ENCODE data around the gene ELAPOR2.

The ELAPOR2 gene

DNA sequence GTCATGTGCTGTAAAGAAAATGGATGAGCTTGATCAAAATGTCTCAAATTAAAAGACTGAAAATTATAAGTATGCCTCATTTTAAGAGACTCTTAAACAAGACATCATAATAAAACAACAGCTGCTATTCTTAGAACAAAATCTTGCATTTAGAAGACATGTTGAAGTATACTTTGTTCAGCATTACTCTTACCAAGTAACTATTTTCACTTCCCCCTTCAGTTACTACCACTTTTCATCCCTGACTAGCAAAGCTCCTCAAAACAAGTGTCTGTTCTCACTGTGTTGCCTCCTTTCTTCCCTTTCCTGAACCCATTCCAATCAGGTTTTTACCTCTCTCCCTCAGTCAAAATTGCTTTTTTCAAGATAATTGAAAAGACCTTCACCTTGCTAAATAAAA is 31.6 kb downstream of the ELAPOR2 start:
- Histone ChIP-seq H2BK120ac (ENCODE audit: insufficient read depth, low read length, poor library complexity) (no peak overlapping the region), H4K91ac (ENCODE audit: low read depth, low read length) (no peak overlapping the region), H3K18ac (ENCODE audit: low read length) (no peak overlapping the region), H2BK5ac (ENCODE audit: low read depth, low read length, poor library complexity) (no peak overlapping the region), H3K27ac (ENCODE audit: low read depth, low read length) (no peak overlapping the region), H3K9me3 (ENCODE audit: insufficient read depth, low read depth, low read length) (no peaks in the 10 kb centered on the region), H3K23ac (ENCODE audit: low read length) (no peak overlapping the region), H3K79me1 (ENCODE audit: low read length) (no peaks in the 10 kb centered on the region), H4K8ac (ENCODE audit: low read depth, low read length) (no peak overlapping the region), H3K9ac (ENCODE audit: low read length) (no peak overlapping the region), H3K36me3 (ENCODE audit: control insufficient read depth in 1 of 2, insufficient read depth in 2 of 2, low read length in 2 of 2) (no peaks in the 10 kb centered on the region), H2AFZ (ENCODE audit: insufficient read depth, low read length, poor library complexity) (no peak overlapping the region), H3K14ac (ENCODE audit: low read length) (no peak overlapping the region), H3K4ac (ENCODE audit: low read depth, low read length) (no peak overlapping the region), H3K27me3 (ENCODE audit: insufficient read depth, low read length) (no peaks in the 10 kb centered on the region), H3K4me1 (ENCODE audit: control insufficient read depth in 1 of 2, insufficient read depth in 2 of 2, low read length in 2 of 2) (no peaks in the 10 kb centered on the region), H2BK12ac (ENCODE audit: low read length) (no peak overlapping the region), H3K4me2 (ENCODE audit: low read length) (no peak overlapping the region), H2AK5ac (ENCODE audit: low read length) (no peak overlapping the region), H3K79me2 (ENCODE audit: control insufficient read depth, insufficient read depth, low read length, poor library complexity) (no peaks in the 10 kb centered on the region), H4K12ac (ENCODE audit: low read depth, low read length) (no peak overlapping the region), H3K4me3 (ENCODE audit: low read depth, low read length) (no peak overlapping the region)
- no peak for DNase-seq

DNA sequence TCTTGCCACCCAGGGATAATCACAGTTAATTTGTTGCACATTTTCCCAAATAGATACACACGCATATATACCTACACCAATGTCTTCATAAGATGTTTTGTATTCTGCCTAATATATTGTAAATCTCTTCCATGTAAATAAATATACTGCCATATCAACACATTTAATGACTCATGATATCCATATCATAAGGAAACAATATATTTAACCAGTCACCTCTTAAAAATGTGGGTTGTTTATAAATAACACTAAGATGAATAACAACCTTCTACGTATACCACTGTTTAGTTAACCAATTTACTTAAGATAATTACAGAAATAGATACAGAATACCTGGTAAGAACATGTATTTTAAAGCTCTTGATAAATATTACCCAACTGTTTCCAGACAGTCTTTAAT is 38.2 kb downstream of the ELAPOR2 start:
- WGBS (ENCODE audit: extremely low coverage, insufficient coverage, insufficient read length) = no CpG with 5 or more reads among the region's 2 CpGs
- Histone ChIP-seq H3K9ac (ENCODE audit: low read length) (no peak overlapping the region), H3K36me3 (ENCODE audit: control insufficient read depth in 1 of 2, insufficient read depth in 2 of 2, low read length in 2 of 2) (no peaks in the 10 kb centered on the region), H3K23ac (ENCODE audit: low read length) (no peak overlapping the region), H2AK5ac (ENCODE audit: low read length) (no peak overlapping the region), H3K9me3 (ENCODE audit: insufficient read depth, low read depth, low read length) (no peaks in the 10 kb centered on the region), H3K4ac (ENCODE audit: low read depth, low read length) (no peak overlapping the region), H2BK5ac (ENCODE audit: low read depth, low read length, poor library complexity) (no peak overlapping the region), H2BK12ac (ENCODE audit: low read length) (no peak overlapping the region), H4K91ac (ENCODE audit: low read depth, low read length) (no peak overlapping the region), H2BK120ac (ENCODE audit: insufficient read depth, low read length, poor library complexity) (no peak overlapping the region), H2AFZ (ENCODE audit: insufficient read depth, low read length, poor library complexity) (no peak overlapping the region), H3K79me1 (ENCODE audit: low read length) (no peaks in the 10 kb centered on the region), H3K79me2 (ENCODE audit: control insufficient read depth, insufficient read depth, low read length, poor library complexity) (no peaks in the 10 kb centered on the region), H3K18ac (ENCODE audit: low read length) (no peak overlapping the region), H3K27ac (ENCODE audit: low read depth, low read length) (no peak overlapping the region), H3K4me3 (ENCODE audit: low read depth, low read length) (no peak overlapping the region), H4K8ac (ENCODE audit: low read depth, low read length) (no peak overlapping the region), H4K12ac (ENCODE audit: low read depth, low read length) (no peak overlapping the region), H3K14ac (ENCODE audit: low read length) (no peak overlapping the region), H3K4me2 (ENCODE audit: low read length) (no peak overlapping the region), H3K4me1 (ENCODE audit: control insufficient read depth in 1 of 2, insufficient read depth in 2 of 2, low read length in 2 of 2) (no peaks in the 10 kb centered on the region), H3K27me3 (ENCODE audit: insufficient read depth, low read length) (no peaks in the 10 kb centered on the region)
- DNase-seq = no peak

DNA sequence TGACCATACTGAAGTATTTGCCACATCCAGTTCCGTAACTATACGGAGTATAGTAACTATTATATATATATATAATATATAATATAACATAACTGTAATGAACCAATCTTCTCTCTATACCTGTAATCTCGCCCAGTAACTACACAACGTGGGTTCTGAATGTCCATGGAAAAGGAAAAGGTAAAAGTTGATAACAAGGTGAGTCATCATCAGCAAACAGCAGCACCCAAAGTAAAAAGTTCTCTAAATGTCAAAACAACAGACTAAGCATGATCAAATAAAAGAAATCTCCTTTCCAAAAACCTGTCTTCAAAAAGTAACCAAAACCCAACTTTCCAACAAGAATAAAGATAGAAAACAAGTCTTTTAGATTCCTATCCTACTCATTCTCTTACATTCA is 42.8 kb downstream of the ELAPOR2 start:
- H4K91ac ChIP-seq (ENCODE audit: low read depth, low read length) = no peak overlapping the region
- H3K9ac ChIP-seq (ENCODE audit: low read length) = no peak overlapping the region
- H3K79me2 ChIP-seq (ENCODE audit: control insufficient read depth, insufficient read depth, low read length, poor library complexity) = no peaks in the 10 kb centered on the region
- H3K4me1 ChIP-seq (ENCODE audit: control insufficient read depth in 1 of 2, insufficient read depth in 2 of 2, low read length in 2 of 2) = no peaks in the 10 kb centered on the region
- H3K79me1 ChIP-seq (ENCODE audit: low read length) = no peaks in the 10 kb centered on the region
- H3K4me2 ChIP-seq (ENCODE audit: low read length) = no peak overlapping the region
- no CpG with 5 or more reads among the region's 4 CpGs for WGBS (ENCODE audit: extremely low coverage, insufficient coverage, insufficient read length)
- H3K4me3 ChIP-seq (ENCODE audit: low read depth, low read length) = no peak overlapping the region
- H3K4ac ChIP-seq (ENCODE audit: low read depth, low read length) = no peak overlapping the region
- no peaks in the 10 kb centered on the region for H3K27me3 ChIP-seq (ENCODE audit: insufficient read depth, low read length)
- H4K8ac ChIP-seq (ENCODE audit: low read depth, low read length) = no peak overlapping the region
- no peak overlapping the region for H3K27ac ChIP-seq (ENCODE audit: low read depth, low read length)
- H3K36me3 ChIP-seq (ENCODE audit: control insufficient read depth in 1 of 2, insufficient read depth in 2 of 2, low read length in 2 of 2) = no peaks in the 10 kb centered on the region
- no peak overlapping the region for H2AK5ac ChIP-seq (ENCODE audit: low read length)
- no peak overlapping the region for H2BK12ac ChIP-seq (ENCODE audit: low read length)
- no peak overlapping the region for H4K12ac ChIP-seq (ENCODE audit: low read depth, low read length)
- DNase-seq = no peak
- no peak overlapping the region for H3K18ac ChIP-seq (ENCODE audit: low read length)
- H2BK5ac ChIP-seq (ENCODE audit: low read depth, low read length, poor library complexity) = no peak overlapping the region
- no peak overlapping the region for H3K23ac ChIP-seq (ENCODE audit: low read length)
- H3K9me3 ChIP-seq (ENCODE audit: insufficient read depth, low read depth, low read length) = no peaks in the 10 kb centered on the region
- no peak overlapping the region for H2BK120ac ChIP-seq (ENCODE audit: insufficient read depth, low read length, poor library complexity)
- H2AFZ ChIP-seq (ENCODE audit: insufficient read depth, low read length, poor library complexity) = no peak overlapping the region
- no peak overlapping the region for H3K14ac ChIP-seq (ENCODE audit: low read length)

DNA sequence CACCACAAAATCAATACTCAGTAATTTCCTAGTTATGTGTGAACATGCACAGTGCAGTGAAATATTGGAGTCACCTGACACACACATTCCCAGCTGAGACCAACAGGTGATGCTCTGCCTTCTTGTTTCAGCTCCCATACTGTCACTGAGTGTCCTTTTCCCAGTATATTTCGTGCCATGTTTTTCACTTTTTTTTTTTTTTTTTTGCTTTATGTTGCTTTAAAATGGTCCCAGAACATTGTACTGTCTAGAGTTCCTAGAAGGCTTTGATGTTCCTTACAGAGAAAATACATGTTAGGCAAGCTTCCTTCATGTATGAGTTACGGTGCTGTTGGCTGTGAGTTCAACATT is 45.6 kb downstream of the ELAPOR2 start:
- no CpG with 5 or more reads among the region's 2 CpGs for WGBS (ENCODE audit: extremely low coverage, insufficient coverage, insufficient read length)
- Histone ChIP-seq H3K4me2 (ENCODE audit: low read length) (no peak overlapping the region), H2AK5ac (ENCODE audit: low read length) (no peak overlapping the region), H3K4ac (ENCODE audit: low read depth, low read length) (no peak overlapping the region), H2BK120ac (ENCODE audit: insufficient read depth, low read length, poor library complexity) (no peak overlapping the region), H4K8ac (ENCODE audit: low read depth, low read length) (no peak overlapping the region), H3K9me3 (ENCODE audit: insufficient read depth, low read depth, low read length) (no peaks in the 10 kb centered on the region), H3K23ac (ENCODE audit: low read length) (no peak overlapping the region), H2BK5ac (ENCODE audit: low read depth, low read length, poor library complexity) (no peak overlapping the region), H3K36me3 (ENCODE audit: control insufficient read depth in 1 of 2, insufficient read depth in 2 of 2, low read length in 2 of 2) (no peaks in the 10 kb centered on the region), H4K91ac (ENCODE audit: low read depth, low read length) (no peak overlapping the region), H3K18ac (ENCODE audit: low read length) (no peak overlapping the region), H3K27me3 (ENCODE audit: insufficient read depth, low read length) (no peaks in the 10 kb centered on the region), H3K14ac (ENCODE audit: low read length) (no peak overlapping the region), H3K4me3 (ENCODE audit: low read depth, low read length) (no peak overlapping the region), H4K12ac (ENCODE audit: low read depth, low read length) (no peak overlapping the region), H2AFZ (ENCODE audit: insufficient read depth, low read length, poor library complexity) (no peak overlapping the region), H2BK12ac (ENCODE audit: low read length) (no peak overlapping the region), H3K9ac (ENCODE audit: low read length) (no peak overlapping the region), H3K79me1 (ENCODE audit: low read length) (no peaks in the 10 kb centered on the region), H3K4me1 (ENCODE audit: control insufficient read depth in 1 of 2, insufficient read depth in 2 of 2, low read length in 2 of 2) (no peaks in the 10 kb centered on the region), H3K27ac (ENCODE audit: low read depth, low read length) (no peak overlapping the region), H3K79me2 (ENCODE audit: control insufficient read depth, insufficient read depth, low read length, poor library complexity) (no peaks in the 10 kb centered on the region)
- DNase-seq = no peak
